Measurements from ENCODE around the gene FOLR3. TPM values are rescaled to one million over a fixed set of nuclear protein-coding genes. Genes with fewer than 3 reads are reported as not detected.

The FOLR3 gene
- total and polyA plus RNA-seq, 9 of the 15 experiments (the other 6 are each of a cell fraction or from before 2014, with no cell fraction given) = not detected

- peak; percentile 17; the same call in 1 of the 2 replicates for TF ChIP-seq TEAD4 (IDR thresholded peaks at IDR 0.05; ENCODE audit: low read length)
- TF ChIP-seq TEAD4 (CRISPR knock-in tag; IDR thresholded peaks at IDR 0.05; ENCODE audit: borderline replicate concordance) = no peak
- 0 out of 2 replicates have a peak, but pooled peaks have one; percentile 37 for TF ChIP-seq MXI1 (IDR thresholded peaks at IDR 0.05; ENCODE audit: low read depth, low read length)
- peak; percentile 73; the same call in 1 of the 2 replicates for TF ChIP-seq FOXJ2 (tag; IDR thresholded peaks at IDR 0.05)
- TF ChIP-seq FOXA3 (CRISPR knock-in tag; conservative IDR thresholded peaks at IDR 0.05 in 1 of 2, IDR thresholded peaks at IDR 0.05 in 1 of 2) = no peak
- no peak for TF ChIP-seq PTBP1 (IDR thresholded peaks at IDR 0.05; ENCODE audit: low read depth, low read length)
- no peak for TF ChIP-seq ZNF217 (CRISPR knock-in tag; IDR thresholded peaks at IDR 0.05)
- peak; percentile 5; the same call in 1 of the 2 replicates for TF ChIP-seq ZNF197 (CRISPR knock-in tag; IDR thresholded peaks at IDR 0.05; ENCODE audit: low read depth)
- 0 out of 2 replicates have a peak, but pooled peaks have one; percentile 14 for TF ChIP-seq ZBED1 (IDR thresholded peaks at IDR 0.05)
- TF ChIP-seq CREB1 (IDR thresholded peaks at IDR 0.05) = peak; percentile 76
- TF ChIP-seq CREB1 (CRISPR knock-in tag; IDR thresholded peaks at IDR 0.05) = peak; percentile 90
- no peak for TF ChIP-seq ZNF696 (CRISPR knock-in tag; conservative IDR thresholded peaks at IDR 0.05)
- no peak for TF ChIP-seq ZKSCAN3 (CRISPR knock-in tag; IDR thresholded peaks at IDR 0.05)
- TF ChIP-seq HMG20A (CRISPR knock-in tag; conservative IDR thresholded peaks at IDR 0.05) = no peak
- TF ChIP-seq POLR2A (conservative IDR thresholded peaks at IDR 0.05) = peak; percentile 96
- TF ChIP-seq STAT5A (IDR thresholded peaks at IDR 0.05; ENCODE audit: borderline replicate concordance, low read length) = no peak
- no peak for TF ChIP-seq ZNF165 (CRISPR knock-in tag; IDR thresholded peaks at IDR 0.05; ENCODE audit: borderline replicate concordance)
- 0 out of 2 replicates have a peak, but pooled peaks have one; percentile 12 for TF ChIP-seq ZNF583 (CRISPR knock-in tag; IDR thresholded peaks at IDR 0.05)
- no peak for TF ChIP-seq HMGN3 (IDR thresholded peaks at IDR 0.05; ENCODE audit: borderline replicate concordance, extremely low read depth, insufficient read length, low read depth, low read length)
- TF ChIP-seq ZNF639 (CRISPR knock-in tag; conservative IDR thresholded peaks at IDR 0.05 in 1 of 2, IDR thresholded peaks at IDR 0.05 in 1 of 2) = no peak; a peak in 2 of 4 replicates
- peak; percentile 90 for TF ChIP-seq RHOXF2B (CRISPR knock-in tag; conservative IDR thresholded peaks at IDR 0.05)
- TF ChIP-seq CREM (IDR thresholded peaks at IDR 0.05; ENCODE audit: low read depth) = peak; percentile 96
- no peak for TF ChIP-seq HEY1 (CRISPR knock-in tag; IDR thresholded peaks at IDR 0.05; ENCODE audit: borderline replicate concordance)
- TF ChIP-seq ELF2 (CRISPR knock-in tag; IDR thresholded peaks at IDR 0.05) = no peak; the same call in 1 of the 2 replicates
- no peak for TF ChIP-seq VEZF1 (CRISPR knock-in tag; IDR thresholded peaks at IDR 0.05)
- no peak for TF ChIP-seq ID3 (CRISPR knock-in tag; IDR thresholded peaks at IDR 0.05)
- peak; percentile 60 for TF ChIP-seq ID3 (tag; IDR thresholded peaks at IDR 0.05)
These were observed 23.2 kb upstream of the FOLR3 start, which contains the start of gene ANAPC15 (continued) for GRCh38 chr11:72112143-72112977.
